K562 (cell line): ENCODE measurements around the gene EML6. TPM values are rescaled to one million over a fixed set of nuclear protein-coding genes. Genes with fewer than 3 reads are reported as not detected.
A peak's percentile ranks its signal among the peaks of the same experiment; 100 is the strongest.

Experiments
- ATF1 ChIP-seq, 2 experiments: fragments of 450-650 bp in 1 of 2; IDR thresholded peaks; 2 replicates each; pipeline ENCODE4 v1.6.1; 2016; ENCODE audit warnings: missing compliant biosample characterization in 1 of 2, missing genetic modification characterization in 1 of 2
- BRD9 ChIP-seq: fragments of 450-650 bp; IDR thresholded peaks from 2 replicates; pipeline ENCODE4 v1.6.1; 2018; ENCODE audit warnings: low read depth; ENCODE audit not compliant: partially characterized antibody
- CTBP1 ChIP-seq: fragments of 450-650 bp; IDR thresholded peaks from 2 replicates; pipeline ENCODE4 v1.6.1; 2016; ENCODE audit warnings: borderline replicate concordance
- KDM1A ChIP-seq, 2 experiments: fragments of 450-650 bp; IDR thresholded peaks; 2 replicates each; pipeline ENCODE4 v1.6.1; 2016; ENCODE audit warnings: mild to moderate bottlenecking in 2 of 2
- NFATC3 ChIP-seq: fragments of 450-650 bp; IDR thresholded peaks from 2 replicates; pipeline ENCODE4 v1.6.1; 2017; ENCODE audit warnings: mild to moderate bottlenecking
- RCOR1 ChIP-seq, 2 experiments: IDR thresholded peaks; 2 replicates each; pipeline ENCODE4 v1.6.1; 2012; ENCODE audit warnings: low read depth in 2 of 2, low read length in 2 of 2, borderline replicate concordance in 1 of 2, improper control_type of control experiment in 1 of 2
- SMARCA4 ChIP-seq: fragments of 450-650 bp; IDR thresholded peaks from 2 replicates; pipeline ENCODE4 v1.6.1; 2016
- TEAD4 ChIP-seq, 2 experiments: sonication (generic) in 1 of 2; formaldehyde crosslinking in 1 of 2; IDR thresholded peaks; 2 replicates each; pipeline versions ENCODE4 v1.6.1 to v1.8.0; 2012 to 2022; ENCODE audit warnings: borderline replicate concordance in 1 of 2, inconsistent platforms in 1 of 2, low read length in 1 of 2, mild to moderate bottlenecking in 1 of 2, missing genetic modification reagents in 1 of 2
- ZNF778 ChIP-seq: fragments of 450-650 bp; formaldehyde crosslinking; IDR thresholded peaks from 2 replicates; pipeline ENCODE4 v1.4.0; 2020; ENCODE audit warnings: mild to moderate bottlenecking, moderate library complexity
- polyA plus RNA-seq, 8 experiments: library from polyadenylated mRNA; depleted of rRNA in 4 of 8; stranded (reverse) in 5 of 8; unstranded in 3 of 8; fragments of >200 nt; fragmentation: Nextera tagmentation in 2 of 8; fragmentation: Illumina TruSeq in 1 of 8; extraction: Ambion mirVana in 2 of 8; extraction: Trizol in 1 of 8; gene quantifications; 2 replicates each; pipeline versions ENCODE4 v1.2.1 to v1.2.3, GENCODE V29; 2011 to 2014; ENCODE audit warnings: inconsistent platforms in 1 of 8, missing spikeins in 1 of 8
- total RNA-seq, 7 experiments: library from RNA; depleted of rRNA in 6 of 7; stranded (reverse); fragments of >200 nt in 6 of 7; fragmentation: Illumina TruSeq in 2 of 7; extraction: Trizol in 2 of 7; gene quantifications; 2 replicates each; pipeline versions ENCODE4 v1.2.1 to v1.2.3, GENCODE V29; 2011 to 2021; ENCODE audit warnings: low replicate concordance in 1 of 7
- TF ChIP-seq, protein P1 (sequence below), 3 experiments: IDR thresholded peaks in 2 of 3; conservative IDR thresholded peaks in 1 of 3; 2 replicates each; pipeline ENCODE4 v1.5.1; 2011 to 2012; ENCODE audit warnings: low read length in 3 of 3, mild to moderate bottlenecking in 3 of 3, control low read depth in 2 of 3, improper control_type of control experiment in 1 of 3, inconsistent platforms in 1 of 3, low read depth in 1 of 3, mixed read lengths in 1 of 3, moderate library complexity in 1 of 3; ENCODE audit not compliant: insufficient read depth in 2 of 3
- TF ChIP-seq, protein P2 (sequence below), 2 experiments: IDR thresholded peaks in 1 of 2; conservative IDR thresholded peaks in 1 of 2; 2 replicates each; pipeline ENCODE4 v1.6.1; 2016; ENCODE audit warnings: low read depth in 2 of 2, mild to moderate bottlenecking in 1 of 2, missing compliant biosample characterization in 1 of 2, missing genetic modification characterization in 1 of 2, moderate library complexity in 1 of 2
- TF ChIP-seq, protein P3 (sequence below), 2 experiments: fragments of 450-650 bp; IDR thresholded peaks; 2 replicates each; pipeline ENCODE4 v1.6.1; 2016

Gene EML6
- total and polyA plus RNA-seq, 9 of the 15 experiments (the other 6 are each of a cell fraction or from before 2014, with no cell fraction given): 0.07 to 0.56 (median 0.25) TPM

DNA sequence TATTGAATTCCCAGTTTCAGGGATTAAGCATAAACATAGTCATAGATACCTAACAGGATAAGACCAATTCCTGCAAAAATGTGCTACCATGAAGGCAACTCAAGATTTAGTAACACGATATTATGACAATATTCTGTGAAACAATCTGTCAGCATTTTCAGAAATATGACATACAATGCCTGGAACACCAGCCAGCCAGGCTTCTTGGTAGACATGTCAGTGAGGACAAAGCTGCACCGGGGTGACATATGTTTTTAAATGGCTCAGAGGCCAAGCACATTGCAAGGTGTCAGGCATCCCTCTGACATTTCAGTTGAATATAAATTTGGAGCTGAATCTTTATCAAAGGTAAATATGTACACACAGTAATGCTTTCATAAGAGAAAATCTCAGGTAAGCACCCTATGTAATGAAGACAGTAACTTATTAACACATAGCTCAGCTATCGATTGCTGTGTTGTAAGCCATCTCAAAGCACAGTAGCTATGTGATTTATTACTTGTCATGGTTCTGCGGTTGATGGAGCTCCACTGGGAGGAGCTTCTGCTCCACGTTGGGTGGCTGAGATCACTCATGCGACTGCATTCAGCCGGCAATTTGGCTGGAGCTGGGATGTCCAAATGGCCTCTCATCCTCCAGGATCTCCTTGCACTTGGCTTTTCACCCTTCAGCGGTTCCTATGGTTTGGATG, 31.9 kb upstream of the EML6 start (continued):
- TF ChIP-seq, protein P1, sequence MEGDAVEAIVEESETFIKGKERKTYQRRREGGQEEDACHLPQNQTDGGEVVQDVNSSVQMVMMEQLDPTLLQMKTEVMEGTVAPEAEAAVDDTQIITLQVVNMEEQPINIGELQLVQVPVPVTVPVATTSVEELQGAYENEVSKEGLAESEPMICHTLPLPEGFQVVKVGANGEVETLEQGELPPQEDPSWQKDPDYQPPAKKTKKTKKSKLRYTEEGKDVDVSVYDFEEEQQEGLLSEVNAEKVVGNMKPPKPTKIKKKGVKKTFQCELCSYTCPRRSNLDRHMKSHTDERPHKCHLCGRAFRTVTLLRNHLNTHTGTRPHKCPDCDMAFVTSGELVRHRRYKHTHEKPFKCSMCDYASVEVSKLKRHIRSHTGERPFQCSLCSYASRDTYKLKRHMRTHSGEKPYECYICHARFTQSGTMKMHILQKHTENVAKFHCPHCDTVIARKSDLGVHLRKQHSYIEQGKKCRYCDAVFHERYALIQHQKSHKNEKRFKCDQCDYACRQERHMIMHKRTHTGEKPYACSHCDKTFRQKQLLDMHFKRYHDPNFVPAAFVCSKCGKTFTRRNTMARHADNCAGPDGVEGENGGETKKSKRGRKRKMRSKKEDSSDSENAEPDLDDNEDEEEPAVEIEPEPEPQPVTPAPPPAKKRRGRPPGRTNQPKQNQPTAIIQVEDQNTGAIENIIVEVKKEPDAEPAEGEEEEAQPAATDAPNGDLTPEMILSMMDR (IDR thresholded peaks at IDR 0.05 in 2 of 3, conservative IDR thresholded peaks at IDR 0.05 in 1 of 3; ENCODE audit: insufficient read depth in 2 of 3, low read depth in 1 of 3, low read length in 3 of 3): peak in 1 of 3 experiments; percentile 30; a peak in 2 of 6 replicates
- TF ChIP-seq KDM1A (IDR thresholded peaks at IDR 0.05) (peak in 1 of 2 experiments; percentile 28; a peak in 1 of 4 replicates), NFATC3 (no peak), ATF1 (CRISPR knock-in tag; IDR thresholded peaks at IDR 0.05) (no peak), ATF1 (tag; IDR thresholded peaks at IDR 0.05) (peak; percentile 22; the same call in 1 of the 2 replicates), RCOR1 (IDR thresholded peaks at IDR 0.05; ENCODE audit: borderline replicate concordance in 1 of 2, low read depth in 2 of 2, low read length in 2 of 2) (peak in 1 of 2 experiments; percentile 63; a peak in 1 of 4 replicates), TEAD4 (IDR thresholded peaks at IDR 0.05; ENCODE audit: low read length) (0 out of 2 replicates have a peak, but pooled peaks have one; percentile 21), TEAD4 (CRISPR knock-in tag; IDR thresholded peaks at IDR 0.05; ENCODE audit: borderline replicate concordance) (no peak), CTBP1 (peak; percentile 62; the same call in 1 of the 2 replicates), ZNF778 (CRISPR knock-in tag) (no peak), SMARCA4 (0 out of 2 replicates have a peak, but pooled peaks have one; percentile 15), BRD9 (no peak)
- TF ChIP-seq, protein P2, sequence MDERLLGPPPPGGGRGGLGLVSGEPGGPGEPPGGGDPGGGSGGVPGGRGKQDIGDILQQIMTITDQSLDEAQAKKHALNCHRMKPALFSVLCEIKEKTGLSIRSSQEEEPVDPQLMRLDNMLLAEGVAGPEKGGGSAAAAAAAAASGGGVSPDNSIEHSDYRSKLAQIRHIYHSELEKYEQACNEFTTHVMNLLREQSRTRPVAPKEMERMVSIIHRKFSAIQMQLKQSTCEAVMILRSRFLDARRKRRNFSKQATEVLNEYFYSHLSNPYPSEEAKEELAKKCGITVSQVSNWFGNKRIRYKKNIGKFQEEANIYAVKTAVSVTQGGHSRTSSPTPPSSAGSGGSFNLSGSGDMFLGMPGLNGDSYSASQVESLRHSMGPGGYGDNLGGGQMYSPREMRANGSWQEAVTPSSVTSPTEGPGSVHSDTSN (CRISPR knock-in tag; IDR thresholded peaks at IDR 0.05; ENCODE audit: low read depth): peak; percentile 62; the same call in 1 of the 2 replicates
- TF ChIP-seq, protein P2 (tag; conservative IDR thresholded peaks at IDR 0.05; ENCODE audit: low read depth): peak; percentile 96
- TF ChIP-seq, protein P3, sequence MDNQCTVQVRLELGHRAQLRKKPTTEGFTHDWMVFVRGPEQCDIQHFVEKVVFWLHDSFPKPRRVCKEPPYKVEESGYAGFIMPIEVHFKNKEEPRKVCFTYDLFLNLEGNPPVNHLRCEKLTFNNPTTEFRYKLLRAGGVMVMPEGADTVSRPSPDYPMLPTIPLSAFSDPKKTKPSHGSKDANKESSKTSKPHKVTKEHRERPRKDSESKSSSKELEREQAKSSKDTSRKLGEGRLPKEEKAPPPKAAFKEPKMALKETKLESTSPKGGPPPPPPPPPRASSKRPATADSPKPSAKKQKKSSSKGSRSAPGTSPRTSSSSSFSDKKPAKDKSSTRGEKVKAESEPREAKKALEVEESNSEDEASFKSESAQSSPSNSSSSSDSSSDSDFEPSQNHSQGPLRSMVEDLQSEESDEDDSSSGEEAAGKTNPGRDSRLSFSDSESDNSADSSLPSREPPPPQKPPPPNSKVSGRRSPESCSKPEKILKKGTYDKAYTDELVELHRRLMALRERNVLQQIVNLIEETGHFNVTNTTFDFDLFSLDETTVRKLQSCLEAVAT (IDR thresholded peaks at IDR 0.05): 0 out of 4 replicates have a peak, but pooled peaks of 1 of the 2 experiments have one; percentile 57
